DOHH2 (cell line): ENCODE measurements around the gene ZFAND3.

Experiments used
- H3F3A ChIP-seq: fragments of 200-600 bp; sonication (generic), shearing (Covaris generic); 2 replicates; pipeline ENCODE4 v1.6.0; 2016; ENCODE audit warnings: antibody characterized with exemption, mild to moderate bottlenecking; ENCODE audit not compliant: control insufficient read depth, insufficient read depth
- H3K27ac ChIP-seq: fragments of 200-600 bp; sonication (generic); 2 replicates; pipeline ENCODE4 v1.5.1; 2014; ENCODE audit warnings: low read depth, mild to moderate bottlenecking, low read length, moderate library complexity
- H3K27me3 ChIP-seq: fragments of 200-600 bp; sonication (generic); 2 replicates; pipeline ENCODE4 v1.6.1; 2014; ENCODE audit warnings: mild to moderate bottlenecking, low read length, mixed read lengths; ENCODE audit not compliant: control insufficient read depth
- H3K36me3 ChIP-seq: fragments of 200-600 bp; sonication (generic); 2 replicates; pipeline ENCODE4 v1.6.1; 2014; ENCODE audit warnings: mild to moderate bottlenecking, low read length, moderate library complexity, mixed read lengths; ENCODE audit not compliant: control insufficient read depth
- H3K4me1 ChIP-seq: fragments of 200-600 bp; sonication (generic); 2 replicates; pipeline ENCODE4 v1.6.1; 2014; ENCODE audit warnings: mild to moderate bottlenecking, low read length, mixed read lengths; ENCODE audit not compliant: control insufficient read depth
- H3K4me2 ChIP-seq: fragments of 200-600 bp; sonication (generic); 2 replicates; pipeline ENCODE4 v1.6.0; 2014; ENCODE audit warnings: mild to moderate bottlenecking, low read length, moderate library complexity
- H3K4me3 ChIP-seq: fragments of 200-600 bp; sonication (generic); 2 replicates; pipeline ENCODE4 v1.5.1; 2014; ENCODE audit warnings: mild to moderate bottlenecking, low read length, mixed read lengths
- H3K79me2 ChIP-seq: fragments of 200-600 bp; sonication (generic); 2 replicates; pipeline ENCODE4 v1.6.1; 2014; ENCODE audit warnings: mild to moderate bottlenecking, low read length, mixed read lengths; ENCODE audit not compliant: control insufficient read depth
- H3K9me2 ChIP-seq: fragments of 200-600 bp; sonication (generic); replicated peaks from 2 replicates; pipeline ENCODE4 v1.6.1; 2014; ENCODE audit warnings: mild to moderate bottlenecking, low read length, mixed read lengths; ENCODE audit not compliant: control insufficient read depth
- H3K9me3 ChIP-seq: fragments of 200-600 bp; sonication (generic); 2 replicates; pipeline ENCODE4 v1.6.1; 2014; ENCODE audit warnings: antibody characterized with exemption, low read length, mixed read lengths; ENCODE audit not compliant: control insufficient read depth, insufficient read depth
- H4K20me1 ChIP-seq: fragments of 200-600 bp; sonication (generic); 2 replicates; pipeline ENCODE4 v1.6.0; 2014; ENCODE audit warnings: low read depth, mild to moderate bottlenecking, antibody characterized with exemption, low read length, moderate library complexity; ENCODE audit not compliant: control insufficient read depth, insufficient read depth
- CTCF ChIP-seq: fragments of 200-600 bp; sonication (generic); IDR thresholded peaks from one replicate; pipeline ENCODE4 v1.5.1; 2014; ENCODE audit warnings: antibody characterized with exemption, mild to moderate bottlenecking, low read depth, low read length; ENCODE audit not compliant: poor library complexity, severe bottlenecking
- EZH2phosphoT487 ChIP-seq: fragments of 200-600 bp; sonication (generic); IDR thresholded peaks from 2 replicates; pipeline ENCODE4 v1.6.1; 2017; ENCODE audit warnings: borderline replicate concordance, mild to moderate bottlenecking, antibody characterized with exemption, low read length, moderate library complexity, mixed read lengths

The ZFAND3 gene

DNA sequence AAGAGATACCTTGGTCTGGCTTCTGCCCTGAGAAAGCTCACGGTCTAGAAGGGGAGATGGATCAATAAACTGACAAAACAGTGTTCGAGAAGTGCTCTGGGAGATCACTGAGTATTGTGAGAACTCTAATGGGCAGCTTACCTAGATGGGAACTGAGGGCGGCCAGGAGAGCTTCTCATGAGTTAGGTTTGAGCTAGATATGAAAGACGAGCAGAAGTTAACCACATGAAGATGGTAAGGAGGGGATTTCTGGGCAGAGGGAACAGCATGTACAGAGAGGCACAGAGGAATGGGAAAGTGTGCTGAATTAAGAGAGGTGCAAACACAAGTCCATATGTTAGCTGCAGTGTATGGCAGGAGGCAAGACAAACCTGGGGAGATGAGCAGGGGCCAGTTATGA, 11.9 kb downstream of the ZFAND3 start:
- TF ChIP-seq EZH2phosphoT487 (no peak), CTCF (no peak)
- Histone ChIP-seq H3K79me2 (peaks cover 82% of the 10 kb centered on the region), H3K36me3 (no peaks in the 10 kb centered on the region), H3K27ac (no peak overlapping the region), H3F3A (no peaks in the 10 kb centered on the region), H3K4me1 (peaks cover 30% of the 10 kb centered on the region), H3K9me2 (no peaks in the 10 kb centered on the region), H4K20me1 (peaks cover 13% of the 10 kb centered on the region), H3K9me3 (no peaks in the 10 kb centered on the region), H3K27me3 (no peaks in the 10 kb centered on the region), H3K4me2 (no peak overlapping the region), H3K4me3 (no peak overlapping the region)

DNA sequence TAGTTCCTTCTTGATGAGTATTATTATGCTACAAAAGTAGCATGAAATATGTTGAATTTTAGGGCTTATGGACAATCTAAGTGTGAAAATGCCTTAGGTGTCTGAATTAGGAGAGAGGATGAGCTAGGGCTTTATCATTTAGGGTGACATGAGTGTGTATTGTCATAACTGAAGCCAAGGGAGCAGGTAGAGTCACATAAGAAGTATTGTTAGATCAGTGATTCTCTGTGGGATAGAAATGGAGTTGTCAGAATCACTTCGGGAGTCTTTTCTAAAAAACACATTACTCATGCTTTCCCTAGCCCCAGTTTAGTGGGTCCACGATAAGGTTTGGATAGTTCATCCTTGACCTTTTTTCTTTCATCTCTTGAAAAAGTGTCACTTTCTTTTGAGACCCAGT, 16.4 kb downstream of the ZFAND3 start:
- no peak for TF ChIP-seq EZH2phosphoT487
- no peak for TF ChIP-seq CTCF
- Histone ChIP-seq H3F3A (no peaks in the 10 kb centered on the region), H4K20me1 (peaks cover 17% of the 10 kb centered on the region), H3K4me3 (no peak overlapping the region), H3K9me3 (no peaks in the 10 kb centered on the region), H3K4me1 (peaks cover 11% of the 10 kb centered on the region), H3K27ac (no peak overlapping the region), H3K36me3 (peaks cover 3% of the 10 kb centered on the region; the same call in 1 of the 2 replicates), H3K27me3 (no peaks in the 10 kb centered on the region), H3K79me2 (peaks cover 59% of the 10 kb centered on the region), H3K9me2 (no peaks in the 10 kb centered on the region), H3K4me2 (no peak overlapping the region)

- Histone ChIP-seq H3K4me2 (no peak overlapping the region), H4K20me1 (peaks cover 4% of the 10 kb centered on the region; the same call in 1 of the 2 replicates), H3K9me3 (no peaks in the 10 kb centered on the region), H3K27me3 (no peaks in the 10 kb centered on the region), H3K4me3 (no peak overlapping the region), H3K4me1 (no peaks in the 10 kb centered on the region), H3F3A (no peaks in the 10 kb centered on the region), H3K27ac (no peak overlapping the region), H3K36me3 (peaks cover 3% of the 10 kb centered on the region; the same call in 1 of the 2 replicates), H3K9me2 (no peaks in the 10 kb centered on the region), H3K79me2 (peaks cover 51% of the 10 kb centered on the region)
- TF ChIP-seq CTCF (no peak), EZH2phosphoT487 (no peak)
Observed at GRCh38 chr6:37838219-37838921, 18.8 kb downstream of the ZFAND3 start.
